ENCODE results near the gene SCN9A. TPM values are rescaled to one million over a fixed set of nuclear protein-coding genes. Genes with fewer than 3 reads are reported as not detected.

The SCN9A gene
- total and polyA plus RNA-seq, 4 donors = 1.5 to 46.4 (median 7.2) TPM

DNA sequence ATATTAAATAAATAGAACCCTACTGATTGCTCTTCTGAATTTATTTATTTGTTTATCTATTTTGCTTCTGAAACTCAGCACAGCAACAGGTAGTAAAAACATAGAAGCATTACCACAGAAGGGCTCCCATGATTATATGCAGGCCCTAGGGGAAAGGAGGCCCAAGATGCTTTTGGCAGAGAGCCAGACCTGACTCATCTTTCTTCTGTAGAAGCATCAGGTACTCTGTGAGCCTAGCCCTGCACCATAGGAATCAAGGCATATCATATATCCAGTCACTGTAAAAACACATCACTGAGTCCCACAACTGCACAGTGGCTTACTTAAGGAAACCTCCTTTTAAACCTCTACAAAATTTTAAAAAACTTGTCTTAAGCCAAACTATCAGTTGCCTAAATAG is 1.8 kb downstream of the SCN9A start:
- TF ChIP-seq, protein P1, sequence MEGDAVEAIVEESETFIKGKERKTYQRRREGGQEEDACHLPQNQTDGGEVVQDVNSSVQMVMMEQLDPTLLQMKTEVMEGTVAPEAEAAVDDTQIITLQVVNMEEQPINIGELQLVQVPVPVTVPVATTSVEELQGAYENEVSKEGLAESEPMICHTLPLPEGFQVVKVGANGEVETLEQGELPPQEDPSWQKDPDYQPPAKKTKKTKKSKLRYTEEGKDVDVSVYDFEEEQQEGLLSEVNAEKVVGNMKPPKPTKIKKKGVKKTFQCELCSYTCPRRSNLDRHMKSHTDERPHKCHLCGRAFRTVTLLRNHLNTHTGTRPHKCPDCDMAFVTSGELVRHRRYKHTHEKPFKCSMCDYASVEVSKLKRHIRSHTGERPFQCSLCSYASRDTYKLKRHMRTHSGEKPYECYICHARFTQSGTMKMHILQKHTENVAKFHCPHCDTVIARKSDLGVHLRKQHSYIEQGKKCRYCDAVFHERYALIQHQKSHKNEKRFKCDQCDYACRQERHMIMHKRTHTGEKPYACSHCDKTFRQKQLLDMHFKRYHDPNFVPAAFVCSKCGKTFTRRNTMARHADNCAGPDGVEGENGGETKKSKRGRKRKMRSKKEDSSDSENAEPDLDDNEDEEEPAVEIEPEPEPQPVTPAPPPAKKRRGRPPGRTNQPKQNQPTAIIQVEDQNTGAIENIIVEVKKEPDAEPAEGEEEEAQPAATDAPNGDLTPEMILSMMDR (IDR thresholded peaks at IDR 0.05; ENCODE audit: control extremely low read depth, extremely low read depth) = no peak
- DNase-seq (no peak), ATAC-seq (ENCODE audit: insufficient read depth, low FRiP score) (no peak)
- Histone ChIP-seq H3K4me1 (ENCODE audit: control insufficient read depth in 5 of 5, insufficient read depth in 5 of 5, low read length in 5 of 5) (peaks cover 0 to 14% (median 0%) of the 10 kb centered on the region in 5 donors), H3K4me3 (no peak overlapping the region), H3K27me3 (ENCODE audit: control insufficient read depth in 3 of 3, insufficient read depth in 3 of 3, low read length in 2 of 3) (no peaks in the 10 kb centered on the region), H3K27ac (ENCODE audit: low read depth in 1 of 2, low read length in 1 of 2) (no peak overlapping the region), H3K9ac (ENCODE audit: insufficient read depth in 1 of 2, low read length in 2 of 2) (no peak overlapping the region), H3K36me3 (ENCODE audit: control insufficient read depth in 4 of 4, insufficient read depth in 4 of 4, low read length in 4 of 4) (no peaks in the 10 kb centered on the region), H3K9me3 (ENCODE audit: control insufficient read depth in 4 of 4, insufficient read depth in 3 of 4, low read length in 3 of 4) (no peaks in the 10 kb centered on the region)

DNA sequence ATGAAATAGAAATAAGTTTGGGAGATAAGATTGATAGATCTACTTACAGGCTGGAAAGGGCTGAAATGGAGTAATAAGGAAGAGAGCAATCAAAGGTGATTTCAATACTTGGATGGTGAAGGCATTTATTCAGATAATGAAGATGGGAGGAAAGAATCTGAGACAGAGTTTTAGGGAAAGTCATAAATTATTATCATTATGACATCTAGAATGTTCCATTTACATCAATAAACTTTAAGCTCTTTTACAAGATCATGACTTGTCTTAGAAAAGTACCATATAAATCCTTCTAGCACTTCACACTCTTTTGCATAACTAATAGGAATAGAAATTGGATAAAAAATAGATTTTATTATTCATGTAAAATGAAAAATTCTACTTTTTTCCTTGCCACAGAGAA is 2.2 kb downstream of the SCN9A start:
- H3K27me3 ChIP-seq (ENCODE audit: control insufficient read depth in 3 of 3, insufficient read depth in 3 of 3, low read length in 2 of 3) = no peaks in the 10 kb centered on the region
- no peaks in the 10 kb centered on the region for H3K9me3 ChIP-seq (ENCODE audit: control insufficient read depth in 4 of 4, insufficient read depth in 3 of 4, low read length in 3 of 4)
- H3K4me1 ChIP-seq (ENCODE audit: control insufficient read depth in 5 of 5, insufficient read depth in 5 of 5, low read length in 5 of 5) = peaks cover 0 to 14% (median 0%) of the 10 kb centered on the region in 5 donors
- H3K9ac ChIP-seq (ENCODE audit: insufficient read depth in 1 of 2, low read length in 2 of 2) = no peak overlapping the region
- no peak overlapping the region for H3K27ac ChIP-seq (ENCODE audit: low read depth in 1 of 2, low read length in 1 of 2)
- TF ChIP-seq, protein P1 (IDR thresholded peaks at IDR 0.05; ENCODE audit: control extremely low read depth, extremely low read depth) = no peak
- no peak for DNase-seq
- no peak overlapping the region for H3K4me3 ChIP-seq
- ATAC-seq (ENCODE audit: insufficient read depth, low FRiP score) = no peak
- no peaks in the 10 kb centered on the region for H3K36me3 ChIP-seq (ENCODE audit: control insufficient read depth in 4 of 4, insufficient read depth in 4 of 4, low read length in 4 of 4)

DNA sequence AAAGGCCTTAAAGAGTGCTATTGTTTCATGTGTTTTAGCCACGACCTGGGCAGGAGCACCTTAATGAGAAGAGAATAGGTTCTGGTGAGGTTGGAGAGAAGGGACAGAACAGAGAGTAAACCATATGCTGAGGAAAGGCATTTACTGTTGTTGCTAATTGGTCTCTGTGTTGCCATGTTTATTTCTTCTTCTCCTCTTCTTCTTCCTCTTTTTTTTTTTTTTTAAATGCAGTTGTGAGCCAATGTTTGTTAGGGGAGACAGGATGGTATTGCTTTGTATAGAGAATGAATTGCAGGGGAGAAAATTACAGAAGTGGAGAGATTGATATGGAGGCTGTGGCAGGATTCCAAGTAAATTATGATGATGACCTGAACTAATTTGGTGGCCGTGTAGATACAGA is 2.6 kb downstream of the SCN9A start:
- TF ChIP-seq, protein P1 (IDR thresholded peaks at IDR 0.05; ENCODE audit: control extremely low read depth, extremely low read depth) = no peak
- Histone ChIP-seq H3K36me3 (ENCODE audit: control insufficient read depth in 4 of 4, insufficient read depth in 4 of 4, low read length in 4 of 4) (no peaks in the 10 kb centered on the region), H3K9me3 (ENCODE audit: control insufficient read depth in 4 of 4, insufficient read depth in 3 of 4, low read length in 3 of 4) (no peaks in the 10 kb centered on the region), H3K9ac (ENCODE audit: insufficient read depth in 1 of 2, low read length in 2 of 2) (no peak overlapping the region), H3K4me1 (ENCODE audit: control insufficient read depth in 5 of 5, insufficient read depth in 5 of 5, low read length in 5 of 5) (peaks cover 0 to 14% (median 0%) of the 10 kb centered on the region in 5 donors), H3K27ac (ENCODE audit: low read depth in 1 of 2, low read length in 1 of 2) (no peak overlapping the region), H3K27me3 (ENCODE audit: control insufficient read depth in 3 of 3, insufficient read depth in 3 of 3, low read length in 2 of 3) (no peaks in the 10 kb centered on the region), H3K4me3 (no peak overlapping the region)
- no peak for ATAC-seq (ENCODE audit: insufficient read depth, low FRiP score)
- DNase-seq = no peak
- 57 to 58% methylated on average over 2 of the region's 2 CpGs for WGBS, 2 donors

DNA sequence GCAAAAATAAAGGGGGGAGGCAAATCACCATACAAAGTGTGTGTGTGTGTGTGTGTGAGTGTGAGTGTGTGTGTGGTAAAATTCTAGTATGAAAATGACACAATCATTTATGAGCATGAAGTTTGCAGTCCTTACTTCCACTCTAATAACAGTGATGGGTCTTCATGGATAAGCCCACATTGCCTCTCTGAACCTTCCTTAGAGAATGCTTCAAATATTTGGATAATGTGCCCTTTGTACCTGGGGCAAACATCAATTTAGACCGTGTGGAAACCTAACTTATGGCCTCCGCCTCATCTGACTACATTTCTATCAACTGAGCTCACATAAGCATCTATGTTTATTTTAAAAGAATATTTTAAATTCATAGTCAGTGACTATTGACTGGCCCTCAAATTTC is 3.7 kb downstream of the SCN9A start:
- Histone ChIP-seq H3K27me3 (ENCODE audit: control insufficient read depth in 3 of 3, insufficient read depth in 3 of 3, low read length in 2 of 3) (no peaks in the 10 kb centered on the region), H3K9me3 (ENCODE audit: control insufficient read depth in 4 of 4, insufficient read depth in 3 of 4, low read length in 3 of 4) (no peaks in the 10 kb centered on the region), H3K27ac (ENCODE audit: low read depth in 1 of 2, low read length in 1 of 2) (no peak overlapping the region), H3K4me1 (ENCODE audit: control insufficient read depth in 5 of 5, insufficient read depth in 5 of 5, low read length in 5 of 5) (peaks cover 0 to 14% (median 0%) of the 10 kb centered on the region in 5 donors), H3K4me3 (no peak overlapping the region), H3K36me3 (ENCODE audit: control insufficient read depth in 4 of 4, insufficient read depth in 4 of 4, low read length in 4 of 4) (no peaks in the 10 kb centered on the region), H3K9ac (ENCODE audit: insufficient read depth in 1 of 2, low read length in 2 of 2) (no peak overlapping the region)
- DNase-seq (no peak), ATAC-seq (ENCODE audit: insufficient read depth, low FRiP score) (no peak)
- TF ChIP-seq, protein P1 (IDR thresholded peaks at IDR 0.05; ENCODE audit: control extremely low read depth, extremely low read depth) = no peak
- 79 to 89% methylated on average over 2 of the region's 2 CpGs for WGBS, 2 donors

Measured in lung (tissue), 12 donors.